ENCODE measurements around the gene LRP5. TPM values are rescaled to one million over a fixed set of nuclear protein-coding genes. Genes with fewer than 3 reads are reported as not detected.

LRP5 gene
- total and polyA plus RNA-seq, 2 experiments from 2014 or later: 26.9 to 51.1 TPM

DNA sequence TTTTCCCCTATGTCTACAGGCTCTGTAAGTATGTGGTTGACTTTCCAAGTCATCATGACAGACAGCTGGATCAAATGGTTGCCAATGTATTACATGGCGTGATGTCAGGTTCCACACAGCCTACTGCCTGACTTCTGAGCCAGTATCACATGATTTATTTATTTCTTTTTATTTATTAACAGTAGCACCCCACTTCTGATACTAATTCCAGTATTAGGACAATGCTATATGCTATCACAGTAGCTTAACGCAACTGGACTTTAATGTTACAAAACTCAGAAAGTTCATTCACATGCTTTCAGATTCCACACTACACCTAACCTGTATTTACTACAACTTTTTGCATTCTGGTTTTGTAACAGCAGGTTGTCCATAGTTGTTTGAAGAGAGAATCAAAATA, 22.9 kb upstream of the LRP5 start:
- no peak for DNase-seq (ENCODE audit: low spot score)

More for the DNA sequence above, 22.9 kb upstream of the LRP5 start:
- Histone ChIP-seq H3K27ac (ENCODE audit: low read depth) (no peak overlapping the region), H3K79me2 (replicated peaks; ENCODE audit: insufficient read depth) (no peaks in the 10 kb centered on the region), H3K4me3 (no peak overlapping the region), H3K27me3 (ENCODE audit: insufficient read depth) (no peaks in the 10 kb centered on the region), H4K20me1 (replicated peaks; ENCODE audit: insufficient read depth) (no peaks in the 10 kb centered on the region), H3K36me3 (ENCODE audit: insufficient read depth) (no peaks in the 10 kb centered on the region), H2AFZ (no peak overlapping the region), H3K9me2 (ENCODE audit: insufficient read depth) (no peaks in the 10 kb centered on the region), H3K4me2 (no peak overlapping the region), H3F3A (replicated peaks; ENCODE audit: low read depth) (no peaks in the 10 kb centered on the region), H3K4me1 (ENCODE audit: insufficient read depth) (no peaks in the 10 kb centered on the region)
- Mint-ChIP-seq H3K27ac (no peak overlapping the region), H3K9me3 (peaks cover 14% of the 10 kb centered on the region), H3K4me1 (no peaks in the 10 kb centered on the region), H3K4me3 (no peak overlapping the region), H3K36me3 (ENCODE audit: low read depth) (peaks cover 5% of the 10 kb centered on the region; the same call in 1 of the 3 replicates), H3K27me3 (ENCODE audit: insufficient read depth, low read depth, poor library complexity) (peaks cover 6% of the 10 kb centered on the region)
- TF ChIP-seq ZNF331 (CRISPR knock-in tag; IDR thresholded peaks at IDR 0.05; ENCODE audit: low read depth) (no peak), ZNF114 (CRISPR knock-in tag; IDR thresholded peaks at IDR 0.05) (no peak), CREB1 (CRISPR knock-in tag; IDR thresholded peaks at IDR 0.05; ENCODE audit: low read depth) (no peak), STAT1 (IDR thresholded peaks at IDR 0.05; ENCODE audit: unreplicated experiment) (no peak), EZH2 (IDR thresholded peaks at IDR 0.05; ENCODE audit: low read depth, unreplicated experiment) (no peak), NANOG (IDR thresholded peaks at IDR 0.05; ENCODE audit: borderline replicate concordance) (no peak), POLR2AphosphoS5 (IDR thresholded peaks at IDR 0.05; ENCODE audit: low read depth) (no peak), EZH2phosphoT487 (IDR thresholded peaks at IDR 0.05; ENCODE audit: unreplicated experiment) (no peak)
- TF ChIP-seq, protein P1, sequence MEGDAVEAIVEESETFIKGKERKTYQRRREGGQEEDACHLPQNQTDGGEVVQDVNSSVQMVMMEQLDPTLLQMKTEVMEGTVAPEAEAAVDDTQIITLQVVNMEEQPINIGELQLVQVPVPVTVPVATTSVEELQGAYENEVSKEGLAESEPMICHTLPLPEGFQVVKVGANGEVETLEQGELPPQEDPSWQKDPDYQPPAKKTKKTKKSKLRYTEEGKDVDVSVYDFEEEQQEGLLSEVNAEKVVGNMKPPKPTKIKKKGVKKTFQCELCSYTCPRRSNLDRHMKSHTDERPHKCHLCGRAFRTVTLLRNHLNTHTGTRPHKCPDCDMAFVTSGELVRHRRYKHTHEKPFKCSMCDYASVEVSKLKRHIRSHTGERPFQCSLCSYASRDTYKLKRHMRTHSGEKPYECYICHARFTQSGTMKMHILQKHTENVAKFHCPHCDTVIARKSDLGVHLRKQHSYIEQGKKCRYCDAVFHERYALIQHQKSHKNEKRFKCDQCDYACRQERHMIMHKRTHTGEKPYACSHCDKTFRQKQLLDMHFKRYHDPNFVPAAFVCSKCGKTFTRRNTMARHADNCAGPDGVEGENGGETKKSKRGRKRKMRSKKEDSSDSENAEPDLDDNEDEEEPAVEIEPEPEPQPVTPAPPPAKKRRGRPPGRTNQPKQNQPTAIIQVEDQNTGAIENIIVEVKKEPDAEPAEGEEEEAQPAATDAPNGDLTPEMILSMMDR (conservative IDR thresholded peaks at IDR 0.05; ENCODE audit: low read depth in 2 of 2): no peak
- TF ChIP-seq, protein P2, sequence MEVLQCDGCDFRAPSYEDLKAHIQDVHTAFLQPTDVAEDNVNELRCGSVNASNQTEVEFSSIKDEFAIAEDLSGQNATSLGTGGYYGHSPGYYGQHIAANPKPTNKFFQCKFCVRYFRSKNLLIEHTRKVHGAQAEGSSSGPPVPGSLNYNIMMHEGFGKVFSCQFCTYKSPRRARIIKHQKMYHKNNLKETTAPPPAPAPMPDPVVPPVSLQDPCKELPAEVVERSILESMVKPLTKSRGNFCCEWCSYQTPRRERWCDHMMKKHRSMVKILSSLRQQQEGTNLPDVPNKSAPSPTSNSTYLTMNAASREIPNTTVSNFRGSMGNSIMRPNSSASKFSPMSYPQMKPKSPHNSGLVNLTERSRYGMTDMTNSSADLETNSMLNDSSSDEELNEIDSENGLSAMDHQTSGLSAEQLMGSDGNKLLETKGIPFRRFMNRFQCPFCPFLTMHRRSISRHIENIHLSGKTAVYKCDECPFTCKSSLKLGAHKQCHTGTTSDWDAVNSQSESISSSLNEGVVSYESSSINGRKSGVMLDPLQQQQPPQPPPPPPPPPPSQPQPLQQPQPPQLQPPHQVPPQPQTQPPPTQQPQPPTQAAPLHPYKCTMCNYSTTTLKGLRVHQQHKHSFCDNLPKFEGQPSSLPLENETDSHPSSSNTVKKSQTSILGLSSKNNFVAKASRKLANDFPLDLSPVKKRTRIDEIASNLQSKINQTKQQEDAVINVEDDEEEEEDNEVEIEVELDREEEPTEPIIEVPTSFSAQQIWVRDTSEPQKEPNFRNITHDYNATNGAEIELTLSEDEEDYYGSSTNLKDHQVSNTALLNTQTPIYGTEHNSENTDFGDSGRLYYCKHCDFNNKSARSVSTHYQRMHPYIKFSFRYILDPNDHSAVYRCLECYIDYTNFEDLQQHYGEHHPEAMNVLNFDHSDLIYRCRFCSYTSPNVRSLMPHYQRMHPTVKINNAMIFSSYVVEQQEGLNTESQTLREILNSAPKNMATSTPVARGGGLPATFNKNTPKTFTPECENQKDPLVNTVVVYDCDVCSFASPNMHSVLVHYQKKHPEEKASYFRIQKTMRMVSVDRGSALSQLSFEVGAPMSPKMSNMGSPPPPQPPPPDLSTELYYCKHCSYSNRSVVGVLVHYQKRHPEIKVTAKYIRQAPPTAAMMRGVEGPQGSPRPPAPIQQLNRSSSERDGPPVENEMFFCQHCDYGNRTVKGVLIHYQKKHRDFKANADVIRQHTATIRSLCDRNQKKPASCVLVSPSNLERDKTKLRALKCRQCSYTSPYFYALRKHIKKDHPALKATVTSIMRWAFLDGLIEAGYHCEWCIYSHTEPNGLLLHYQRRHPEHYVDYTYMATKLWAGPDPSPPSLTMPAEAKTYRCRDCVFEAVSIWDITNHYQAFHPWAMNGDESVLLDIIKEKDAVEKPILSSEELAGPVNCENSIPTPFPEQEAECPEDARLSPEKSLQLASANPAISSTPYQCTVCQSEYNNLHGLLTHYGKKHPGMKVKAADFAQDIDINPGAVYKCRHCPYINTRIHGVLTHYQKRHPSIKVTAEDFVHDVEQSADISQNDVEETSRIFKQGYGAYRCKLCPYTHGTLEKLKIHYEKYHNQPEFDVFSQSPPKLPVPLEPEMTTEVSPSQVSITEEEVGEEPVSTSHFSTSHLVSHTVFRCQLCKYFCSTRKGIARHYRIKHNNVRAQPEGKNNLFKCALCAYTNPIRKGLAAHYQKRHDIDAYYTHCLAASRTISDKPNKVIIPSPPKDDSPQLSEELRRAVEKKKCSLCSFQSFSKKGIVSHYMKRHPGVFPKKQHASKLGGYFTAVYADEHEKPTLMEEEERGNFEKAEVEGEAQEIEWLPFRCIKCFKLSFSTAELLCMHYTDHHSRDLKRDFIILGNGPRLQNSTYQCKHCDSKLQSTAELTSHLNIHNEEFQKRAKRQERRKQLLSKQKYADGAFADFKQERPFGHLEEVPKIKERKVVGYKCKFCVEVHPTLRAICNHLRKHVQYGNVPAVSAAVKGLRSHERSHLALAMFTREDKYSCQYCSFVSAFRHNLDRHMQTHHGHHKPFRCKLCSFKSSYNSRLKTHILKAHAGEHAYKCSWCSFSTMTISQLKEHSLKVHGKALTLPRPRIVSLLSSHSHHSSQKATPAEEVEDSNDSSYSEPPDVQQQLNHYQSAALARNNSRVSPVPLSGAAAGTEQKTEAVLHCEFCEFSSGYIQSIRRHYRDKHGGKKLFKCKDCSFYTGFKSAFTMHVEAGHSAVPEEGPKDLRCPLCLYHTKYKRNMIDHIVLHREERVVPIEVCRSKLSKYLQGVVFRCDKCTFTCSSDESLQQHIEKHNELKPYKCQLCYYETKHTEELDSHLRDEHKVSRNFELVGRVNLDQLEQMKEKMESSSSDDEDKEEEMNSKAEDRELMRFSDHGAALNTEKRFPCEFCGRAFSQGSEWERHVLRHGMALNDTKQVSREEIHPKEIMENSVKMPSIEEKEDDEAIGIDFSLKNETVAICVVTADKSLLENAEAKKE (CRISPR knock-in tag; IDR thresholded peaks at IDR 0.05): no peak
- TF ChIP-seq, protein P3, sequence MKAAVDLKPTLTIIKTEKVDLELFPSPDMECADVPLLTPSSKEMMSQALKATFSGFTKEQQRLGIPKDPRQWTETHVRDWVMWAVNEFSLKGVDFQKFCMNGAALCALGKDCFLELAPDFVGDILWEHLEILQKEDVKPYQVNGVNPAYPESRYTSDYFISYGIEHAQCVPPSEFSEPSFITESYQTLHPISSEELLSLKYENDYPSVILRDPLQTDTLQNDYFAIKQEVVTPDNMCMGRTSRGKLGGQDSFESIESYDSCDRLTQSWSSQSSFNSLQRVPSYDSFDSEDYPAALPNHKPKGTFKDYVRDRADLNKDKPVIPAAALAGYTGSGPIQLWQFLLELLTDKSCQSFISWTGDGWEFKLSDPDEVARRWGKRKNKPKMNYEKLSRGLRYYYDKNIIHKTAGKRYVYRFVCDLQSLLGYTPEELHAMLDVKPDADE (IDR thresholded peaks at IDR 0.05): no peak
- no peak for ATAC-seq
